Testis (tissue), 3 donors: ENCODE results near the gene IL4I1. TPM values are rescaled to one million over a fixed set of nuclear protein-coding genes. Genes with fewer than 3 reads are reported as not detected.

Experiments
- DNase-seq: peaks from one replicate; pipeline ENCODE4 v3.0.0-alpha.2; 2019
- H3K27ac ChIP-seq, 2 donors: fragments of 200-600 bp; sonication (generic); one replicate each; pipeline ENCODE4 v1.5.1; 2019
- H3K27me3 ChIP-seq: fragments of 200-600 bp; sonication (generic); one replicate; pipeline ENCODE4 v1.5.1; 2019
- H3K36me3 ChIP-seq: fragments of 200-600 bp; sonication (generic); one replicate; pipeline ENCODE4 v1.5.1; 2017; ENCODE audit warnings: low read depth; ENCODE audit errors: missing control alignments
- H3K4me1 ChIP-seq: fragments of 200-600 bp; sonication (generic); one replicate; pipeline ENCODE4 v1.5.1; 2019
- H3K4me3 ChIP-seq, 2 donors: fragments of 200-600 bp; sonication (generic); one replicate each; pipeline ENCODE4 v1.5.1; 2017 to 2019
- H3K9me3 ChIP-seq: fragments of 200-600 bp; sonication (generic); one replicate; pipeline ENCODE4 v1.5.1; 2017
- POLR2A ChIP-seq: fragments of 450-650 bp; IDR thresholded peaks from one replicate; pipeline ENCODE4 v1.6.1; 2017; ENCODE audit warnings: antibody characterized with exemption, mild to moderate bottlenecking, moderate library complexity
- WGBS, 2 donors: methylation state at CpG; one replicate each; pipeline ENCODE4 v1.1.5; 2018; 5-methylcytosine and 5-hydroxymethylcytosine counted together
- intact Hi-C: fragments of 100-400 bp; cut with DNase I; formaldehyde crosslinking; loops from one replicate; pipeline ENCODE4 v1.15.1; 2023; ENCODE audit warnings: low total_unique reads
- polyA plus RNA-seq: library from polyadenylated mRNA; stranded (reverse); fragments of 350-450 nt; fragmentation: Illumina TruSeq; extraction: RNeasy Lipid Tissue Mini Kit (QIAGEN cat#74804); gene quantifications from one replicate; pipeline ENCODE4 v1.2.3, GENCODE V29; 2014; ENCODE audit warnings: low read depth, low replicate concordance; ENCODE audit not compliant: insufficient read depth
- total RNA-seq, 2 donors: library from RNA; depleted of rRNA; stranded (reverse); fragments of >200 nt; gene quantifications; one replicate each; pipeline ENCODE4 v1.2.3, GENCODE V29; 2016
- TF ChIP-seq, protein P1 (sequence below), 3 experiments: fragments of 450-650 bp in 2 of 3; fragments of 200-600 bp in 1 of 3; sonication (generic) in 1 of 3; IDR thresholded peaks; one replicate each; pipeline ENCODE4 v1.5.1; 2016 to 2019; ENCODE audit warnings: antibody characterized with exemption in 3 of 3, mild to moderate bottlenecking in 2 of 3, moderate library complexity in 1 of 3

Gene IL4I1
- total and polyA plus RNA-seq, 3 donors from 2014 or later = 17.1 to 61.9 (median 20.4) TPM

DNA sequence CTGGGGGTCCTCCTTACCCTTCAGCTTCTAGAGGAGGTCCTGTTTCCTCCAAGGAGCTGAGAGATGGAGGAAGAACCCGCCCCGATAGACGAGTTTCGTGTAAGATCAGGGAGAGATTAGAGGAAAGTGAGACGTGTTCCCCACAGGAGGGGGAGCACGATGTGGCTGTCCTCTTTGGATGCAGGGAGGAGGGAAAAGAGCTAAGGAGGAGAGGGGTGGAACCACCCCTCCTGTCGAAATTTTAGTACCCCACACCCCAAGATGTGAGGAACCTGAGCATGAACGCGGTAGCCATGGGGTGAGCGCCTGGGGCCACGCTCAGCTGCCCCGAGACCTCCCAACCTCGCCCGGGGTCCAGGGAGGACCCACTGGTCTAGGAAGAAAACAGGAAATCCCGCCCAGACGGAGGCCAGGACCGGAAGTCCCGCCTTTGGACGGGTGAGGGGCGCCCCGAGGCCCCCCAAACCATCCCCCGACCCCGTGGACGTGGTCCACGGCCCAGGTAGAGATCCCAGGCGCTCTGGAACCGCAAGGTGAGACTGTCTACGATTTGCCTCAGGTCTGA, 20.7 kb downstream of the IL4I1 start:
- intact Hi-C loops = no loop called here
- DNase-seq = peak; percentile 71
- peak overlapping the region; percentile 73 to 99 for H3K4me3 ChIP-seq
- no peaks in the 10 kb centered on the region for H3K36me3 ChIP-seq
- H3K27me3 ChIP-seq = no peaks in the 10 kb centered on the region
- H3K4me1 ChIP-seq = peaks cover 19% of the 10 kb centered on the region
- H3K9me3 ChIP-seq = no peaks in the 10 kb centered on the region
- peak overlapping the region; percentile 99 to 100 for H3K27ac ChIP-seq
- no peak for TF ChIP-seq POLR2A
- TF ChIP-seq, protein P1, sequence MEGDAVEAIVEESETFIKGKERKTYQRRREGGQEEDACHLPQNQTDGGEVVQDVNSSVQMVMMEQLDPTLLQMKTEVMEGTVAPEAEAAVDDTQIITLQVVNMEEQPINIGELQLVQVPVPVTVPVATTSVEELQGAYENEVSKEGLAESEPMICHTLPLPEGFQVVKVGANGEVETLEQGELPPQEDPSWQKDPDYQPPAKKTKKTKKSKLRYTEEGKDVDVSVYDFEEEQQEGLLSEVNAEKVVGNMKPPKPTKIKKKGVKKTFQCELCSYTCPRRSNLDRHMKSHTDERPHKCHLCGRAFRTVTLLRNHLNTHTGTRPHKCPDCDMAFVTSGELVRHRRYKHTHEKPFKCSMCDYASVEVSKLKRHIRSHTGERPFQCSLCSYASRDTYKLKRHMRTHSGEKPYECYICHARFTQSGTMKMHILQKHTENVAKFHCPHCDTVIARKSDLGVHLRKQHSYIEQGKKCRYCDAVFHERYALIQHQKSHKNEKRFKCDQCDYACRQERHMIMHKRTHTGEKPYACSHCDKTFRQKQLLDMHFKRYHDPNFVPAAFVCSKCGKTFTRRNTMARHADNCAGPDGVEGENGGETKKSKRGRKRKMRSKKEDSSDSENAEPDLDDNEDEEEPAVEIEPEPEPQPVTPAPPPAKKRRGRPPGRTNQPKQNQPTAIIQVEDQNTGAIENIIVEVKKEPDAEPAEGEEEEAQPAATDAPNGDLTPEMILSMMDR (IDR thresholded peaks at IDR 0.05) = no peak
- WGBS, 2 donors = 0 to 1% methylated on average over 14 to 27 of the region's 28 CpGs

DNA sequence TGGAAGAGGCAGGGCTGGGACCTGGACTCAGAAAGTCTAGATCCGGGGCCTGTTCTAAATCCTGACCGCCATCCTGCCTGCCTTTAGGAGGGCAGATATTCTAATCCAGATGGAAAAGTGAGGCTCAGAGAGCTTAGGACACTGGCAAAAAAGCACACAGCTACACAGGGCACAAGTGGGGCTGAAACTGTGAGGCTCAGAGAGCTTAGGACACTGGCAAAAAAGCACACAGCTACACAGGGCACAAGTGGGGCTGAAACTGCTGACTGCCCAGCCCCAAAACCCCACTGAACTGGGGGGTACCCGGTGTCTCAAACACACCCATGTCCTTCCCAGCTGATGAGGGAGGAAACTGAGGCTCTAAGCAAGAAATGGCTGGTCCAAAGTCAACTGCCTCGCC, 21.5 kb downstream of the IL4I1 start:
- Histone ChIP-seq H3K36me3 (no peaks in the 10 kb centered on the region), H3K27me3 (no peaks in the 10 kb centered on the region), H3K4me3 (peak overlapping the region in 1 of 2 donors; percentile 99), H3K9me3 (no peaks in the 10 kb centered on the region), H3K4me1 (peaks cover 23% of the 10 kb centered on the region), H3K27ac (peak overlapping the region; percentile 99 to 100)
- no peak for DNase-seq
- TF ChIP-seq, protein P1 (IDR thresholded peaks at IDR 0.05) = no peak
- TF ChIP-seq POLR2A = no peak
- 22 to 78% methylated on average over 2 to 4 of the region's 4 CpGs for WGBS, 2 donors
- intact Hi-C loops = no loop called here

DNA sequence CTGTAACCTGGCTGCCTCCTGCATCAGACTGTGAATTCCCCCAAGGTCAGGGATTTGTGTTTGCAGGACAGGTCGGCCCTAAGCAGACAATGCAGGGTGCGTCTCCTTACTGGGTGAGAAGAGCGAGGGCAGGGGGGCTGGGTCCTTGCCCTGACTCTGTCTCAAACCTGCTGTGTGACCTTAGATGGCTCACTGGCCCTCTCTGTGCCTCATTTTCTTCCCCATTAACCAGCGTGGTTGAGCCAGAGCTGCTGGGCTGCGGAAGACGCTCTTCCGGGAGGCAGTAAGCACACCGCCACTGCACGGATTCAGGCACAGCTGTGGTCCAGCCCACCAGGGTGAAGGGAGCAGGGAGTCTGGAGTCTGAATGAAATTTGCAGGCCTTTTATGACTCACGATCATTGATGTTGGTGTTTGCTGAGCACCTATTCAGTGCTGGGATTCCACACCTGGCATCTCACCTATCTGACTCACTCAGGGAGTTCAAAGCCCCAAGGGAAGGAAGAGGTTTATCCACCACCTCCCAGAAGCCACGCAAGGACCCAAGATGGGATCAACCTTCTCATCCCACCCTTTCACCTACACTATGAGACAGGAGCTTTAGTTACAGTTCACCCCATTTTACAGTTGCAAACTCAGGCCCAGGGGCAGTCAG, 22.1 kb downstream of the IL4I1 start:
- no peaks in the 10 kb centered on the region for H3K9me3 ChIP-seq
- no peak for DNase-seq
- H3K4me1 ChIP-seq = peaks cover 27% of the 10 kb centered on the region
- peak overlapping the region in 1 of 2 donors; percentile 99 for H3K27ac ChIP-seq
- H3K4me3 ChIP-seq = no peak overlapping the region
- no peak for TF ChIP-seq POLR2A
- TF ChIP-seq, protein P1 (IDR thresholded peaks at IDR 0.05) = no peak
- intact Hi-C loops = no loop called here
- 75 to 90% methylated on average over 5 to 11 of the region's 11 CpGs for WGBS, 2 donors
- H3K27me3 ChIP-seq = no peaks in the 10 kb centered on the region
- H3K36me3 ChIP-seq = no peaks in the 10 kb centered on the region

DNA sequence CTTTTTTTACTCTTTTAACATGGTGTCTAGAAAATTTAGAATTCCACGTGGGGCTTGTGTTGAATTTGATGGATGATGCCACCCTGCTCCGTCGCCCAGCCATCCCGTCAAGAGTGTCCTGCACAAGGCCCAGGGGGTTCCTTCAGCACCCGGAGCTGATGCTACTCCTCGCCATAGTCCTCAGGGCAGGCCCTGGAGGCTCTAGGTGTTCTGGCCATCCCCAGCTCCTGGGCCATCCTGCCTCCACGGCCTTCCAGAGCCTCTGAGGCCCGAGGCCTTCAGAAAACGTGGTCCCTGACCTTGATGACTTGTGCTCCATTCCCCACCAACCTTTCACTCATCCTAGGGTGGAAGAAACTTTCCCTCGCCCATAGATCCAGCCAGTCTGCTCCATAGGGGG, 22.9 kb downstream of the IL4I1 start:
- intact Hi-C loops = no loop called here
- H3K27me3 ChIP-seq = no peaks in the 10 kb centered on the region
- H3K9me3 ChIP-seq = no peaks in the 10 kb centered on the region
- peak overlapping the region; percentile 29 for H3K27ac ChIP-seq
- no peak for TF ChIP-seq POLR2A
- TF ChIP-seq, protein P1 (IDR thresholded peaks at IDR 0.05) = no peak
- H3K4me3 ChIP-seq = no peak overlapping the region
- 82% methylated on average over 4 to 10 of the region's 10 CpGs for WGBS, 2 donors
- peaks cover 28% of the 10 kb centered on the region for H3K4me1 ChIP-seq
- DNase-seq = no peak
- H3K36me3 ChIP-seq = no peaks in the 10 kb centered on the region

DNA sequence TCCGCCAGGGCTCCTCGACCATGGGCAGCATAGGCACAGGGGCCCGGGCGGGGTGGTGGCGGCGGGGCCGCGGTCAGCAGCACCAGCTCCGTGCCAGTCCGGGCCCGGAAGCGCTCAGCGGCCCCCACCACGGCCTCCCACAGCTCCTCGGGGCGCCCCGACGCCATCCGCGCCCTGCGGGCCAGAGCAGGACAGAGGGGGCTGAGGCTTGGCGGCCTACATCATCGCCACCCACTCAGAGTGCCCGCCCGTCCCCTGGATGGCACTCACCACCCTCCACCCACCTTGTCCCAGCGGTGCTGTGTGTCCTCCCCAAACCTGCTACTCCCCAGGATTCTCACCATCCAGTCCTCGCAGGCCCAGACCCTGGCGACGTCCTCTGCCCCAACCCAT, 23.6 kb downstream of the IL4I1 start:
- Histone ChIP-seq H3K27ac (peak overlapping the region in 1 of 2 donors; percentile 43), H3K4me1 (peaks cover 28% of the 10 kb centered on the region)
- DNase-seq = no peak

More for the DNA sequence above, 23.6 kb downstream of the IL4I1 start:
- Histone ChIP-seq H3K9me3 (no peaks in the 10 kb centered on the region), H3K4me3 (no peak overlapping the region), H3K27me3 (no peaks in the 10 kb centered on the region), H3K36me3 (no peaks in the 10 kb centered on the region)
- TF ChIP-seq POLR2A = no peak
- WGBS, 2 donors = 90% methylated on average over 19 to 29 of the region's 29 CpGs
- intact Hi-C loops = no loop called here
